ENCODE measurements around the gene ELAVL4.
"Not testable (repeated sequence)": the region's sequence is repeated elsewhere in the genome, so short reads cannot be mapped to it uniquely, and the experiment has no call there.

The ELAVL4 gene

GRCh38 chr1:50163680-50164079, 55.0 kb downstream of the ELAVL4 start:
- TF ChIP-seq CTCF (IDR thresholded peaks at IDR 0.05; ENCODE audit: low read depth, low read length, missing control alignments), result no peak
- H3K4me3 ChIP-seq (ENCODE audit: low read depth, low read length), result no peak overlapping the region
- DNase-seq (ENCODE audit: low read depth), result no peak
- in situ Hi-C loops (cut with HindIII; ENCODE audit: low sequenced_read_pairs), result no loop called here

GRCh38 chr1:50166351-50166750, 57.6 kb downstream of the ELAVL4 start:
- in situ Hi-C loops (cut with HindIII; ENCODE audit: low sequenced_read_pairs); H3K4me3 ChIP-seq (ENCODE audit: low read depth, low read length); DNase-seq (ENCODE audit: low read depth): not testable (repeated sequence)

GRCh38 chr1:50172299-50172698, 63.6 kb downstream of the ELAVL4 start:
- in situ Hi-C loops (cut with HindIII; ENCODE audit: low sequenced_read_pairs), result no loop called here

GRCh38 chr1:50174101-50174500, 65.4 kb downstream of the ELAVL4 start:
- no peak overlapping the region for H3K4me3 ChIP-seq (ENCODE audit: low read depth, low read length)
- no peak for DNase-seq (ENCODE audit: low read depth)
- in situ Hi-C loops (cut with HindIII; ENCODE audit: low sequenced_read_pairs), result no loop called here
- TF ChIP-seq CTCF (IDR thresholded peaks at IDR 0.05; ENCODE audit: low read depth, low read length, missing control alignments), result no peak

More at GRCh38 chr1:50172299-50172698, 63.6 kb downstream of the ELAVL4 start:
- TF ChIP-seq CTCF (IDR thresholded peaks at IDR 0.05; ENCODE audit: low read depth, low read length, missing control alignments), result no peak
- no peak for DNase-seq (ENCODE audit: low read depth)
- H3K4me3 ChIP-seq (ENCODE audit: low read depth, low read length), result no peak overlapping the region

GRCh38 chr1:50175719-50176639, 67.3 kb downstream of the ELAVL4 start:
- no peak for TF ChIP-seq CTCF (IDR thresholded peaks at IDR 0.05; ENCODE audit: low read depth, low read length, missing control alignments)
- in situ Hi-C loops (cut with HindIII; ENCODE audit: low sequenced_read_pairs), result no loop called here
- DNase-seq (ENCODE audit: low read depth), result no peak
- no peak overlapping the region for H3K4me3 ChIP-seq (ENCODE audit: low read depth, low read length)

GRCh38 chr1:50177994-50178393, 69.3 kb downstream of the ELAVL4 start:
- DNase-seq (ENCODE audit: low read depth), result no peak
- in situ Hi-C loops (cut with HindIII; ENCODE audit: low sequenced_read_pairs), result no loop called here
- TF ChIP-seq CTCF (IDR thresholded peaks at IDR 0.05; ENCODE audit: low read depth, low read length, missing control alignments), result no peak
- no peak overlapping the region for H3K4me3 ChIP-seq (ENCODE audit: low read depth, low read length)

GRCh38 chr1:50179639-50180038, 70.9 kb downstream of the ELAVL4 start:
- DNase-seq (ENCODE audit: low read depth), result no peak
- no peak overlapping the region for H3K4me3 ChIP-seq (ENCODE audit: low read depth, low read length)
- no peak for TF ChIP-seq CTCF (IDR thresholded peaks at IDR 0.05; ENCODE audit: low read depth, low read length, missing control alignments)
- in situ Hi-C loops (cut with HindIII; ENCODE audit: low sequenced_read_pairs), result no loop called here

All from astrocyte of the cerebellum (primary cell).